ENCODE results near the gene PPME1.

- TF ChIP-seq CTCF (IDR thresholded peaks at IDR 0.05; ENCODE audit: insufficient read depth, low read depth, low read length) = no peak
- TF ChIP-seq EZH2 (IDR thresholded peaks at IDR 0.05; ENCODE audit: insufficient read depth, low read length) = no peak
These were observed 1.2 kb upstream of the PPME1 start for GRCh38 chr11:74169738-74170458.

Data from astrocyte (in vitro differentiated cells and primary cell).